Neural cell (in vitro differentiated cells): Measurements from ENCODE around the gene DYNLRB1. TPM values are rescaled to one million over a fixed set of nuclear protein-coding genes. Genes with fewer than 3 reads are reported as not detected.

Experiments
- H2AFZ ChIP-seq: fragments of 200-600, 300-800 bp; sonication (generic), shearing (Covaris generic); 2 replicates; pipeline ENCODE4 v1.6.0; 2014; ENCODE audit warnings: low read depth, mild to moderate bottlenecking, antibody characterized with exemption, low read length, moderate library complexity
- H3F3A ChIP-seq: fragments of 200-600 bp; shearing (Covaris generic); 2 replicates; pipeline ENCODE4 v1.6.1; 2016; ENCODE audit warnings: mild to moderate bottlenecking, moderate library complexity, mixed read lengths, antibody characterized with exemption, low read length; ENCODE audit not compliant: insufficient read depth, poor library complexity, severe bottlenecking
- H3K27ac ChIP-seq: fragments of 200-600, 300-800 bp; sonication (generic), shearing (Covaris generic); 2 replicates; pipeline ENCODE4 v1.5.1; 2014; ENCODE audit warnings: mild to moderate bottlenecking, low read length, moderate library complexity
- H3K27me3 ChIP-seq: fragments of 300-800, 200-600 bp; sonication (generic), shearing (Covaris generic); 2 replicates; pipeline ENCODE4 v1.6.0; 2014; ENCODE audit warnings: mild to moderate bottlenecking, low read depth, low read length, moderate library complexity; ENCODE audit not compliant: insufficient read depth
- H3K36me3 ChIP-seq: fragments of 300-800, 200-600 bp; sonication (generic), shearing (Covaris generic); 2 replicates; pipeline ENCODE4 v1.5.1; 2014; ENCODE audit warnings: mild to moderate bottlenecking, antibody characterized with exemption, low read length, moderate library complexity; ENCODE audit not compliant: insufficient read depth
- H3K4me2 ChIP-seq: fragments of 300-800, 200-600 bp; sonication (generic), shearing (Covaris generic); 2 replicates; pipeline ENCODE4 v1.6.0; 2014; ENCODE audit warnings: mild to moderate bottlenecking, low read length
- H3K4me3 ChIP-seq: fragments of 300-800, 200-600 bp; sonication (generic), shearing (Covaris generic); 2 replicates; pipeline ENCODE4 v1.5.1; 2014; ENCODE audit warnings: mild to moderate bottlenecking, low read length, moderate library complexity
- H3K79me2 ChIP-seq: fragments of 200-600 bp; shearing (Covaris generic); replicated peaks from 2 replicates; pipeline ENCODE4 v1.6.0; 2014; ENCODE audit warnings: mild to moderate bottlenecking, low read length, moderate library complexity; ENCODE audit not compliant: insufficient read depth
- H3K9ac ChIP-seq: fragments of 300-800, 200-600 bp; sonication (generic), shearing (Covaris generic); 2 replicates; pipeline ENCODE4 v1.6.1; 2016; ENCODE audit warnings: mild to moderate bottlenecking, low read length, mixed read lengths
- H3K9me2 ChIP-seq: fragments of 200-600 bp; shearing (Covaris generic); 2 replicates; pipeline ENCODE4 v1.6.1; 2016; ENCODE audit warnings: mild to moderate bottlenecking, low read length, mixed read lengths; ENCODE audit not compliant: insufficient read depth
- H3K9me3 ChIP-seq: fragments of 200-600, 300-800 bp; sonication (generic), shearing (Covaris generic); 2 replicates; pipeline ENCODE4 v1.6.1; 2016; ENCODE audit warnings: mild to moderate bottlenecking, mixed run types, low read length, moderate library complexity, mixed read lengths
- H4K20me1 ChIP-seq: fragments of 200-600 bp; shearing (Covaris generic); 2 replicates; pipeline ENCODE4 v1.6.1; 2016; ENCODE audit warnings: mild to moderate bottlenecking, mixed run types; ENCODE audit not compliant: insufficient read depth
- CTCF ChIP-seq: fragments of 450-650 bp; IDR thresholded peaks from 2 replicates; pipeline ENCODE4 v1.5.1; 2014; ENCODE audit warnings: antibody characterized with exemption, mild to moderate bottlenecking, moderate library complexity; ENCODE audit not compliant: poor library complexity, severe bottlenecking
- EP300 ChIP-seq: fragments of 450-650 bp; conservative IDR thresholded peaks from 2 replicates; pipeline ENCODE4 v1.6.1; 2014; ENCODE audit warnings: antibody characterized with exemption, mild to moderate bottlenecking, moderate library complexity; ENCODE audit not compliant: poor library complexity, severe bottlenecking
- EZH2 ChIP-seq: fragments of 200-600, 300-800 bp; shearing (Covaris generic), sonication (generic); IDR thresholded peaks from 2 replicates; pipeline ENCODE4 v1.6.1; 2014; ENCODE audit warnings: antibody characterized with exemption, low read length, borderline replicate concordance, mild to moderate bottlenecking; ENCODE audit not compliant: insufficient read depth, poor library complexity, severe bottlenecking
- MXI1 ChIP-seq: fragments of 450-650 bp; conservative IDR thresholded peaks from 2 replicates; pipeline ENCODE4 v1.6.1; 2014; ENCODE audit warnings: antibody characterized with exemption, mild to moderate bottlenecking; ENCODE audit not compliant: poor library complexity, severe bottlenecking
- POLR2AphosphoS5 ChIP-seq: IDR thresholded peaks from 2 replicates; pipeline ENCODE4 v1.6.1; 2012
- RAD21 ChIP-seq: fragments of 450-650 bp; conservative IDR thresholded peaks from 2 replicates; pipeline ENCODE4 v1.6.1; 2014; ENCODE audit warnings: antibody characterized with exemption, mild to moderate bottlenecking, moderate library complexity
- REST ChIP-seq: IDR thresholded peaks from 2 replicates; pipeline ENCODE4 v1.6.1; 2012; ENCODE audit warnings: borderline replicate concordance
- SMC3 ChIP-seq: fragments of 450-650 bp; conservative IDR thresholded peaks from 2 replicates; pipeline ENCODE4 v1.6.1; 2014; ENCODE audit warnings: antibody characterized with exemption, mild to moderate bottlenecking, moderate library complexity; ENCODE audit not compliant: poor library complexity
- TAF1 ChIP-seq: IDR thresholded peaks from 2 replicates; pipeline ENCODE4 v1.6.1; 2012; ENCODE audit warnings: low read depth
- polyA plus RNA-seq: library from polyadenylated mRNA; depleted of rRNA; stranded (reverse); fragments of >200 nt; gene quantifications from 2 replicates; pipeline ENCODE4 v1.2.3, GENCODE V29; 2014

Gene DYNLRB1
- polyA plus RNA-seq, 1 donor from 2014 or later = 103 TPM

- H3K9me3 ChIP-seq = no peaks in the 10 kb centered on the region
- no peaks in the 10 kb centered on the region for H3K36me3 ChIP-seq
- TF ChIP-seq MXI1 (no peak), RAD21 (no peak), SMC3 (no peak), EP300 (no peak), POLR2AphosphoS5 (no peak), CTCF (no peak), EZH2 (no peak), REST (no peak), TAF1 (no peak)
- H3K79me2 ChIP-seq = no peaks in the 10 kb centered on the region
- no peak overlapping the region for H2AFZ ChIP-seq
- no peaks in the 10 kb centered on the region for H4K20me1 ChIP-seq
- no peak overlapping the region for H3K4me2 ChIP-seq
- H3K4me3 ChIP-seq = no peak overlapping the region
- no peak overlapping the region for H3K27ac ChIP-seq
- no peak overlapping the region for H3K9ac ChIP-seq
- H3K9me2 ChIP-seq = no peaks in the 10 kb centered on the region
- no peaks in the 10 kb centered on the region for H3K27me3 ChIP-seq
- no peaks in the 10 kb centered on the region for H3F3A ChIP-seq
These were observed 59.0 kb downstream of the DYNLRB1 start for GRCh38 chr20:34575271-34575670.

- H3K36me3 ChIP-seq = no peaks in the 10 kb centered on the region
- no peaks in the 10 kb centered on the region for H4K20me1 ChIP-seq
- H3K27ac ChIP-seq = no peak overlapping the region
- H3K9me2 ChIP-seq = no peaks in the 10 kb centered on the region
- H2AFZ ChIP-seq = no peak overlapping the region
- no peaks in the 10 kb centered on the region for H3K79me2 ChIP-seq
- H3K4me3 ChIP-seq = no peak overlapping the region
- no peaks in the 10 kb centered on the region for H3F3A ChIP-seq
- no peak overlapping the region for H3K9ac ChIP-seq
- no peaks in the 10 kb centered on the region for H3K9me3 ChIP-seq
- H3K27me3 ChIP-seq = no peaks in the 10 kb centered on the region
- H3K4me2 ChIP-seq = no peak overlapping the region
- TF ChIP-seq REST (no peak), POLR2AphosphoS5 (no peak), RAD21 (no peak), EZH2 (no peak), SMC3 (no peak), CTCF (no peak), TAF1 (no peak), MXI1 (no peak), EP300 (no peak)
These were observed 59.5 kb downstream of the DYNLRB1 start for GRCh38 chr20:34575756-34576155.
